Stimulated activated naive CD8-positive, alpha-beta T cell treated with anti-CD3 and anti-CD28 coated beads, Interleukin-15, Interleukin-2, amounts not matched to agents 100 ng/mL and 50 ng/mL, for 24 hours (primary cell): ENCODE measurements around the gene TMEM87A.
A peak's percentile ranks its signal among the peaks of the same experiment; 100 is the strongest.
"Not testable (repeated sequence)": the region's sequence is repeated elsewhere in the genome, so short reads cannot be mapped to it uniquely, and the experiment has no call there.

Experiments used
- H3K27ac Mint-ChIP-seq: one replicate; pipeline ENCODE4 v1.8.0; 2021; ENCODE audit warnings: mild to moderate bottlenecking, mixed read lengths
- H3K27me3 Mint-ChIP-seq: one replicate; pipeline ENCODE4 v1.8.0; 2021; ENCODE audit warnings: mixed read lengths
- H3K36me3 Mint-ChIP-seq: one replicate; pipeline ENCODE4 v1.8.0; 2021; ENCODE audit warnings: low read depth, mixed read lengths
- H3K4me1 Mint-ChIP-seq: one replicate; pipeline ENCODE4 v1.8.0; 2021; ENCODE audit warnings: low read depth, mixed read lengths
- H3K4me3 Mint-ChIP-seq: one replicate; pipeline ENCODE4 v1.8.0; 2021; ENCODE audit warnings: mild to moderate bottlenecking, mixed read lengths
- H3K9me3 Mint-ChIP-seq: one replicate; pipeline ENCODE4 v1.8.0; 2021; ENCODE audit warnings: mixed read lengths

Gene TMEM87A

GRCh38 chr15:42232606-42233005, 40.6 kb downstream of the TMEM87A start:
- no peak overlapping the region for H3K27ac Mint-ChIP-seq
- H3K4me3 Mint-ChIP-seq, result no peak overlapping the region
- H3K36me3 Mint-ChIP-seq, result peaks cover 44% of the 10 kb centered on the region
- H3K9me3 Mint-ChIP-seq, result no peaks in the 10 kb centered on the region
- no peaks in the 10 kb centered on the region for H3K4me1 Mint-ChIP-seq
- no peaks in the 10 kb centered on the region for H3K27me3 Mint-ChIP-seq

- Mint-ChIP-seq H3K9me3 (no peaks in the 10 kb centered on the region), H3K4me1 (no peaks in the 10 kb centered on the region), H3K36me3 (peaks cover 37% of the 10 kb centered on the region), H3K27me3 (no peaks in the 10 kb centered on the region), H3K27ac (no peak overlapping the region), H3K4me3 (no peak overlapping the region)
Measured at GRCh38 chr15:42231088-42231487, 42.1 kb downstream of the TMEM87A start.

DNA sequence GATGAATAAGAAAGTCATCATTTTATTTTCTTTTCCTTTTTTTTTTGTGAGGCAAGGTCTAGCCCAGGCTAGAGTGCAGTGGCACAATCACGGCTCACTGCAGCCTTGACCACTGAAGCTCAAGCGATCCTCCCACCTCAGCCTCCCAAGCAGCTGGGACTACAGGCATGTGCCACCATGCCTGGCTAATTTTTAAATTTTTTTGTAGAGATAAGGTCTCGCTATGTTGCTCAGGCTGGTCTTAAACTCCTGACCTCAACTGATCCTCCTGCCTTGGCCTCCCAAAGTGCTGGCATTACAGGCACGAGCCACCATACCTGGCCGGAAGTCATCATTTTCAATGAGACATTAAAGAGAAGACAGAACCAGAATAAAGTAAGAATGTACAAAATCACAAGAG, 44.3 kb downstream of the TMEM87A start:
- not testable (repeated sequence) for H3K4me3 Mint-ChIP-seq, H3K9me3 Mint-ChIP-seq, H3K27ac Mint-ChIP-seq, H3K27me3 Mint-ChIP-seq, H3K4me1 Mint-ChIP-seq
- H3K36me3 Mint-ChIP-seq, result peaks cover 36% of the 10 kb centered on the region

GRCh38 chr15:42228036-42228435, 45.2 kb downstream of the TMEM87A start:
- no peak overlapping the region for H3K4me3 Mint-ChIP-seq
- no peaks in the 10 kb centered on the region for H3K27me3 Mint-ChIP-seq
- H3K9me3 Mint-ChIP-seq, result no peaks in the 10 kb centered on the region
- H3K4me1 Mint-ChIP-seq, result no peaks in the 10 kb centered on the region
- peaks cover 38% of the 10 kb centered on the region for H3K36me3 Mint-ChIP-seq
- H3K27ac Mint-ChIP-seq, result no peak overlapping the region

DNA sequence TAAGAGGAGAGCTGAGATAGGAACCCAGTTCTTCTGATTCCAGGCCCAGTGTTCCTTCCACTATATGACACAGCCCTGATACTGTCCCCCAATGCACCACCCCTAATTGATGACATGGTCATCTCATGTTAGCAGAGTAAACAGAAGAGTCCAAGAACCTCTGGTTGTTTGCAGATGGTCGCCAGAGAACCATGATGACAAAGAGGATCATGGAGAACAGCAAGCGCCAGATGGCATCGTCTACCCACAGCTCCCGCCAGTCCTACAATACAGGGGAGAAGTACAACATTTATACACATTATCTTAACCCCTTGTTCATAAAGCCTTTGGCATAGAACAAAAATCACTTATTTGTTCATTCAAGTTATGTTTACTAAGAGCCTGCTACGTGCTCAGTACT, 46.6 kb downstream of the TMEM87A start:
- no peaks in the 10 kb centered on the region for H3K9me3 Mint-ChIP-seq
- peaks cover 30% of the 10 kb centered on the region for H3K36me3 Mint-ChIP-seq
- H3K27ac Mint-ChIP-seq, result no peak overlapping the region
- no peaks in the 10 kb centered on the region for H3K4me1 Mint-ChIP-seq
- H3K27me3 Mint-ChIP-seq, result no peaks in the 10 kb centered on the region
- H3K4me3 Mint-ChIP-seq, result no peak overlapping the region

DNA sequence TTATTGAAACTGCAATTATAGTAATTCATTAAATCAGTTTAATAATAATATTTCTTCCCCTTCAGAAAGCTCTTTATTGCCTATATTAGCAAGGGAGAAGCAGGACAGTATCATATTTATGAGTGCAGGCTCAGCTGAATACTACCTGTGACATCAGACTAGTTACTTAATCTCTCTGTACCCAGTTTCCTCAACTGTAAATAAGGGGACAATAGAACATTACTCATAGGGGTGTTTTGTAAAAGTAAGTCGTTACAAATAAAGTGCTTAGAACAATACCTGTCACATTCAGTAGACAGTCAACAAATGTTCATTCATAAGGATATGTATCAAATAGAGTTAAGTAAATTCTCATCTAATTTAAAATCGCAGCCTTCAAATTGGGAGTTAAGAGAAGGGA, 53.0 kb downstream of the TMEM87A start:
- peaks cover 58% of the 10 kb centered on the region for H3K36me3 Mint-ChIP-seq
- H3K27ac Mint-ChIP-seq, result no peak overlapping the region
- H3K9me3 Mint-ChIP-seq, result no peaks in the 10 kb centered on the region
- H3K4me3 Mint-ChIP-seq, result no peak overlapping the region
- H3K27me3 Mint-ChIP-seq, result no peaks in the 10 kb centered on the region
- H3K4me1 Mint-ChIP-seq, result peaks cover 20% of the 10 kb centered on the region

DNA sequence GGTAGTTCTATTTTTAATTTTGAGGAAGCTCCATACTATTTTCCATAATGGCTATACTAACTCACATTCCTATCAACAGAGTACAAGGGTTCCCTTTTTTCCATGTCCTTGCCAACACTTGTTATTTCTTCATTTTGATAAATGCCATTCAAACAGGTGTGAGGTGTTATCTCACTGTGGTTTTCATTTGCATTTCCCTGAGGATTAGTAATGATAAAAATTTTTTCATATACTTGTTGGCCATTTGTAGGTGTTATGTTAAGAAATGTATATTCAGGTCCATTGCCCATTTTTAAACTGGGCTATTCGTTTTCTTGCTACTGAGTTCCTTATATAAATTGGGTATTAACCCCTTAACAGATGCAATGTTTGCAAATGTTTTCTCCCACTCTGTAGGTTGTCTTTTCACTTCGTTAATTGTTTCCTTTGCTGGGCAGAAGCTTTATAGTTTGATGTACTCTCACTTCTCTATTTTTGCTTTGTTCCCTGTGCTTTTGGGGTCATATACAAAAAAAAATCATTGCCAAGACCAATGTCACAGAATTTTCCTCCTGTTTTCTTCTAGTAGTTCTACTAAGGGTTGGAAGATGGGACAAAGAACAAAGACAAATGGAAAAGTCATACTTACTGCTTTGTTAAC, 54.2 kb downstream of the TMEM87A start:
- H3K36me3 Mint-ChIP-seq, result peaks cover 56% of the 10 kb centered on the region
- H3K4me3 Mint-ChIP-seq, result no peak overlapping the region
- no peaks in the 10 kb centered on the region for H3K9me3 Mint-ChIP-seq
- H3K27me3 Mint-ChIP-seq, result no peaks in the 10 kb centered on the region
- peak overlapping the region; percentile 1 for H3K27ac Mint-ChIP-seq
- H3K4me1 Mint-ChIP-seq, result peaks cover 27% of the 10 kb centered on the region

- no peak overlapping the region for H3K27ac Mint-ChIP-seq
- no peak overlapping the region for H3K4me3 Mint-ChIP-seq
- peaks cover 27% of the 10 kb centered on the region for H3K4me1 Mint-ChIP-seq
- H3K36me3 Mint-ChIP-seq, result peaks cover 56% of the 10 kb centered on the region
- no peaks in the 10 kb centered on the region for H3K9me3 Mint-ChIP-seq
- no peaks in the 10 kb centered on the region for H3K27me3 Mint-ChIP-seq
Measured at GRCh38 chr15:42217568-42217967, 55.7 kb downstream of the TMEM87A start.

DNA sequence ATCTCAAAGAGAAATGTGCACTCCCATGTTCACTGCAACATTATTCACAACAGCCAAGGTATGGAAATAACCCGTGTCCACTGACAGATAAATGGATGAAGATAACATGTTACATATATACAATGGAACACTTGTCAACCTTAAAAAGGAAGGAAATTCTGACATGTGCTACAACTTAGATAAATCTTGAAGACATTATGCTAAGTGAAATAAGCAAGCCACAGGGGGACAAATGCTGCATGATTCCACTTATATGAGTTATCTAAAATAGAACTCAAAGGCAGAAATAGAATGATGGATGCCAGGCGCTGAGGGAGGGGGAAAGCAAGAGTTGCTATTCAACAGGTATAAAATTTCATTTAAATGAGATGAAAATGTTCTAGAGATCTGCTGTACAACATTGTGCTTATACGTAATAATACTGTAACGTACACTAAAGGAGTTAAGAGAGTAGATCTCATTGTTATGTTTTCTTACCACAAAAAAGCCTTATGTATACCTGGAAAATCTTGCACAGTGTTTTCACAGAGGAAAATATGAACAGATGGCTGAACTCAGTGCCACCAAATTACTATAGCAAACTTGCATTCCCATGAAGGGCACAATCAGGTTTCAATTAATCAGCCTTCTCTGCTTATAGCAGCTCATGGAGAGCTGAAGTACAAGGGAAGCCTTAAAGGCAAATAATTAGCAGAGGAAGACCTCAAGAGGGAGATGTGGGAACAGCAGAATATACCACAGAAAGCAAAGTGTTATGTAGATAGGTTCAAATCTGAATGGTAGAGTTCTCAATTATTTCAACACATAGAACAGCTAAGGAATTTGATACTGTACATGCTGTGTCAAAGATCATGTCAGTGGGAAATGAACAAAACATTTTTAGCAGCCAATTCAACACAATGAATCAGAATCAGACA, 57.1 kb downstream of the TMEM87A start:
- H3K27me3 Mint-ChIP-seq, result no peaks in the 10 kb centered on the region

GRCh38 chr15:42214600-42214999, 58.6 kb downstream of the TMEM87A start:
- peaks cover 27% of the 10 kb centered on the region for H3K4me1 Mint-ChIP-seq
- H3K9me3 Mint-ChIP-seq, result no peaks in the 10 kb centered on the region
- H3K27ac Mint-ChIP-seq, result peak overlapping the region; percentile 66
- H3K4me3 Mint-ChIP-seq, result no peak overlapping the region
- H3K36me3 Mint-ChIP-seq, result peaks cover 64% of the 10 kb centered on the region
- no peaks in the 10 kb centered on the region for H3K27me3 Mint-ChIP-seq

More for the DNA sequence above, 57.1 kb downstream of the TMEM87A start:
- Mint-ChIP-seq H3K36me3 (peaks cover 67% of the 10 kb centered on the region), H3K4me3 (no peak overlapping the region), H3K27ac (peak overlapping the region; percentile 67), H3K9me3 (no peaks in the 10 kb centered on the region), H3K4me1 (peaks cover 27% of the 10 kb centered on the region)

DNA sequence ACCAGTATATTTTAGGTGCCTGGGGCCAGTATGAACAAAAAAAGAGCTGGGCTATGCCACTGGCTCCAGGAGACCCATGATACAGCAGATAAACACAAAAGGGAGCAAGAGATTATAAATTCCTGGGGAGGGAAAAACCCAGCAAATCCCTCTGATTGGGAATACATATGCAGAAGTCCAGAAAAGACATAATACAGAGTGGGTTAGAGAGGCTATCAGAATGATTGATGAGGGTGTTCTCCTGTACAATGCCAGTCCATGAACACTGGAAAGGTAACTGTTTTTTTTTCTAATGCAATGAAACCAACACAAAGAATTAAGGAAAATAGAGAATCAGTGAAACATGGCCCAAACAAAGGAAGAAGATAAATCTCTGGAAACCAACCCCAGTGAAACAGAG, 59.7 kb downstream of the TMEM87A start:
- peaks cover 55% of the 10 kb centered on the region for H3K36me3 Mint-ChIP-seq
- H3K27me3 Mint-ChIP-seq, result no peaks in the 10 kb centered on the region
- H3K4me1 Mint-ChIP-seq, result peaks cover 23% of the 10 kb centered on the region

GRCh38 chr15:42210696-42211095, 62.5 kb downstream of the TMEM87A start:
- Mint-ChIP-seq H3K36me3 (peaks cover 48% of the 10 kb centered on the region), H3K4me1 (peaks cover 31% of the 10 kb centered on the region), H3K27ac (no peak overlapping the region), H3K27me3 (no peaks in the 10 kb centered on the region), H3K4me3 (no peak overlapping the region), H3K9me3 (peaks cover 3% of the 10 kb centered on the region)

More for the DNA sequence above, 59.7 kb downstream of the TMEM87A start:
- H3K4me3 Mint-ChIP-seq, result no peak overlapping the region
- no peak overlapping the region for H3K27ac Mint-ChIP-seq
- no peaks in the 10 kb centered on the region for H3K9me3 Mint-ChIP-seq

DNA sequence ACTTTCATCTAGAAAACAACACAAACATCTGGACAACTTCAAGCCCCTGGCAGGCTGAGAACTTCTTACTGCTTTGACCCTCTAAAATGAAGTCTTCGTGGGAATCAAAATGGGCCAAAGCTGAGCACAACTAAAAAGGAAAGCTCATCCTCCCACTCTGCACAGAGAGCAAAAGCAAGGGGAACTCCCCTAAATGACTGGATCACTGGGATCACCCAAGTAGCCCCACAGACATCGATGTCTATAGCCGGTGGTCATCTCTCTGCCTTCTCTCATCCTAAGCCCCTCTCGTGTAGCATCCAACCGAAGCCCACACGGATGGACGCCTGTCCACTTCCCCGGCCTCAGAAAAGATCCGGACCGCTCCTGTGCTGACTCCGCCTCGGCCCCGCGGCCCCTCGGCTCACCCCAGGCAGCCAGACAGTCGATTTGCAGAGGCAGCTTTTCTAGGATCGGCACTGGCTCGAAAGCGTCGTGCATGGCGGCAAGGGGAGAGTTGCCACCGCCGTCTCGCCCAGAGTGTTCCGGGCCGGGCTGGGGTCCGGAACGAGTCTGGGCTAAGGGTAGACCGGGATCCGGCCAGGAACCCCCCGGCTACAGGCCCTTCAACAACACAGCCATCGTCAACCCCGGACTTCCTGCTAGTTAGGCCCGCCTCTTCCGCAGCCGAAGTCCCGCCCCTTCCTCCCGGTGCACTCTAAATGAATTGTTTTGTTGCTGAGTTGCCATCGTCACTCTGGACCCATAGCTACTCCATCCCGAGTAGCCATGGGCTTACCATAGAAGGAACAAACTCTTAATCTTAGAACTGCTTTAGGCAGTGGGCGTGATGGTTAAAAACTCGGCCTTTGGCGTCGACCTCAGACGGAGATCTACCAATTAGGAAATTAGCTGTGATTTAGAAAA, 65.3 kb downstream of the TMEM87A start, which contains the start of gene VPS39:
Gene VPS39, minus strand, starts transcription at position 631 of the 906 bp plus-strand sequence. Its CDS starts 151 bp downstream, at position 480.
- Mint-ChIP-seq H3K27me3 (no peaks in the 10 kb centered on the region), H3K4me1 (peaks cover 39% of the 10 kb centered on the region), H3K36me3 (peaks cover 31% of the 10 kb centered on the region), H3K27ac (peak within 1 kb of the TSS; percentile 96), H3K9me3 (peaks cover 3% of the 10 kb centered on the region), H3K4me3 (peak within 1 kb of the TSS; percentile 99)

DNA sequence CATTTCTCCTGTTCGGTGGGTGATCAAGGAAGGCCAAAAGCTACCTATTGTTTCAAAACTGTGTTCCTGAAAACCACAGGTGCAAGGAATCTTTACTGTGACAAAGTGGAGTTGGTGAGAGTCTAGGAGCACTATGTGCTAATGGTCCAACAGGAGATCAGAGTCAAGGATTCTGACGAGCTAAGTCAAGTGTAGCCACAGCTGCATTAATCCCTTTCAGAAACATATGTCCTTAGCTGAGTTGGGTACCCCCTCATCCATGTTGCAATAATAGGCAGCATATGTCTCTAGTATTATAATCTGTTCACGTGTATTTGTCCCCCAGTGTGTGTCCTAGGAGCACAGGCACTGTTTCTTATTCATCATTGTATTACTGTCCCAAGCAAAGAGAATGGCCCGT, 66.8 kb downstream of the TMEM87A start:
- H3K4me3 Mint-ChIP-seq, result peak overlapping the region; percentile 99
- peaks cover 3% of the 10 kb centered on the region for H3K9me3 Mint-ChIP-seq
- H3K27ac Mint-ChIP-seq, result peak overlapping the region; percentile 59
- peaks cover 44% of the 10 kb centered on the region for H3K4me1 Mint-ChIP-seq
- H3K27me3 Mint-ChIP-seq, result no peaks in the 10 kb centered on the region
- peaks cover 28% of the 10 kb centered on the region for H3K36me3 Mint-ChIP-seq
